GM21526 (cell line): Measurements from ENCODE around the gene IBSP.

Experiments used
- ATAC-seq: cut with Tn5 transposase; IDR thresholded peaks from one replicate; pipeline ENCODE4 v1.9.1; 2021; ENCODE audit warnings: moderate library complexity; ENCODE audit not compliant: unreplicated experiment, low FRiP score

Gene IBSP, protein sequence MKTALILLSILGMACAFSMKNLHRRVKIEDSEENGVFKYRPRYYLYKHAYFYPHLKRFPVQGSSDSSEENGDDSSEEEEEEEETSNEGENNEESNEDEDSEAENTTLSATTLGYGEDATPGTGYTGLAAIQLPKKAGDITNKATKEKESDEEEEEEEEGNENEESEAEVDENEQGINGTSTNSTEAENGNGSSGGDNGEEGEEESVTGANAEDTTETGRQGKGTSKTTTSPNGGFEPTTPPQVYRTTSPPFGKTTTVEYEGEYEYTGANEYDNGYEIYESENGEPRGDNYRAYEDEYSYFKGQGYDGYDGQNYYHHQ

DNA sequence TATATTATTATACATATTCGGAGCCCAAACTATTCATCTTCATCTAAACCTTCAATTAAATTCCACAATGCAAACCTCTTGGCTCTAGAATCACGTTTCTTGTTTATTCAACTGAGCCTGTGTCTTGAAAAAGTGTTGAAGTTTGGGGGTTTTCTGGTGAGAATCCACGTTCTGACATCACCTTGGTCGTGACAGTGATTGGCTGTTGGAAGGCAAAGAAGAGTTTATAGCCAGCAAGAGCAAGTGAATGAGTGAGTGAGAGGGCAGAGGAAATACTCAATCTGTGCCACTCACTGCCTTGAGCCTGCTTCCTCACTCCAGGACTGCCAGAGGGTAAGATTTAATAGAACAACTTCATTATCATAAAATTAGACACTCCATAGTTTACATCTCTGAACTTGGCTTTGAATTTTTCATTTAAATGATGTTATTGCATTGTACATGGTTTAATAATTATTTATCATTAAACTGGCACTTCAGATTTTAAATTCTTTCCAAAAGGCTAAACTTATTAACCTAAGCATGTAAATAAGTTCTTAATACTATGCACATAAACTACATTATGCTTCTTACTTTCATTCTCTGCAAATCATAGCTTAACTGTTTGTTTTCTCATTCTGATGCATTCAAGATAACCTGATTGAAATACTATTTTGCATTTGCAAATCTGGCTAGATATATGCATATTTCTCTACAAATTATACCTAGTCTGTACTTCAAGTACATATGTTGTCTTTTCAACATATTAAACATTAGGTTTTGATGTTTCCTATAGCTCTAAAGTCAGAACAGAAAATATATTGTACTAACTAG lies at the start of gene IBSP:
Gene IBSP, plus strand, starts transcription at position 254 of the 813 bp plus-strand sequence. CDS start 2,808 bp downstream, outside the sequence.
- no peak for ATAC-seq

DNA sequence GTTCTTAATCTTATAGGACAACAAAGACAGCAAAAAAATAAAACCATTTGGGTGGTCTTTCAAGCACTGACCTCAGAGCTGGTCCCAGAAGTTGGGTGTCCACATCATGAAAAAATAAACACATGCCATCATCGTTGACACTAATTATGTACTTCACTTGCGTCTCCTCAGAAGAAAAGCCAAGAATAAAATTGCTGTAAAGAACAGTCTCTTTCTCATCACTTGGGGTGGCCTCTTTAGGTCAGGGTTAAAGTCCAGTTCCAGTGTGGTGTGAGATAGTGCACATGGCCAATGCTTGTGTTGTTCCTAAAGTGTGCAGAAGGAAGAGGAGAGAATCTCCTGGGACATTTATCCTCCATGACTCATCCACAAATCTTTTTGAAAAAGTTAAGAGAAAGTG lies 49.5 kb upstream of the IBSP start:
- ATAC-seq = no peak

DNA sequence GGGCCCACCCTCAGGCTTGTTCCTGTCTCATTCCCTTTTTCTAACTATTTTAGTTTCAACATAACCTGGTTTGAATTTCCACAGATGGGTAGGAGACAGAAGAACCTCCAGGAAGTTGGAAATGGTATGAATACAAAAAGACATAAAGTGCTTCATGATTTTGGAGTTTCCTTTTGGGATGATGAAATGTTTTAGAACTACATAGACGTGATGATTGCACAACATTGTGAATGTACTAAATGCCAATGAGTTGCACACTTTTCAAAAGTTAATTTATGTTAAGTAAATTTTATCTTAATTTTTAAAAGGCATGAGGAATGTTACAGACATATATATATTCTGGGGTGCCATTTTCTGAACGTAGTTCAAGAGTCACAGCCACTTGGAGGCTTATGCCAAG lies 41.1 kb upstream of the IBSP start:
- no peak for ATAC-seq

DNA sequence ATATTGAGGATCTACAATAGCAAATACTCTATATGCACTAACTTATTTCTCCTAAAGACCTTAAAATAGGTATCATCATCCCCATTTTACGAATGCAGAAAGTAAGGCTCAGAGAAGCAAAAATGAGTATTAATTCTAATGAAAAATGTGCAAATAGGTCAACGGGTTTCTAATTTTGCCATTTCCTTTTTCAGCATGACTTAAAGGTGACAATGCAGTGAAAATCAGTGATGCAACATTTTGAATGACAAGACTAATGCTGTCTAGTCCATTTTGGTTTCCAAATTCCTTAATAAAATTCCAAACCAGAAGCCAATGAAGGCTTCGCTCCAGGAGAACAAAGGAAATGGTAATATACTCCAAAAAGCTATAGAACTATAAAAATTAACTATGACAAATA lies 37.0 kb upstream of the IBSP start:
- ATAC-seq = no peak

DNA sequence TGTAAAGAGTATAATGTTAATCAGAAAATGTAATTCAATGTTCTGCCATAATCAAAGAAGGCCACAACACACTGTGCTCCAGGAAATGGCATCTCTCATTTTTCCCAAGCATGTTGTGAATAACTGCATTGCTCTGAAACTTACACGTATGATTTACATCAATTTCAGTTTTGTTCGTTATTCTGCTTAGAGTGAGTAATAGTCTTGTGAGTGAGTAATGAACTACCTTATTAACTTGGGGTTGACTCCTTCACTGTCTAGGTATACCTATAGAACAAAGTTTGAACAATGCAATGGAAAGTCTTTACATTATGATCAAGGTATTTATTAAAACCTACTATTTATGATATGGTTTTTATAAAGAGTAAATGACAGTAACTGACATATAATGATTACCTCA lies 17.8 kb upstream of the IBSP start:
- ATAC-seq = no peak

DNA sequence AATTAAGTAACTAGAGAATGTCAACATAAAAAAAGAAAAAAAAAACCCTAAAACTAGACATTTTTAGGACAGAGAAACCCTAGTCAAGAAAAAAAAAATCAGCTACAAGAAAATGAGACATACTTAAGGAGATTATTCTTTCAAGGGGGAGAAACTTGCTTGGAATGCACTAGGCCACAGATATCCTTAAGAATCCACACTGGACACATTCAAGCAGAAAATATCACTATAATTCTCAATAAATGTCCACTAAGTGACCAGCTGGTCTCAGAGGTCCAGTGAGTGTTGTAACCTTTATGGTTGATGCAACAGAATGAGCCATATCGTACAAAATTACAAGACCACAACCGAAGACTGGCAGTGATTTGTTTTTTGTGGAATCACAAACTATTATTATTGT lies 15.6 kb upstream of the IBSP start:
- no peak for ATAC-seq

DNA sequence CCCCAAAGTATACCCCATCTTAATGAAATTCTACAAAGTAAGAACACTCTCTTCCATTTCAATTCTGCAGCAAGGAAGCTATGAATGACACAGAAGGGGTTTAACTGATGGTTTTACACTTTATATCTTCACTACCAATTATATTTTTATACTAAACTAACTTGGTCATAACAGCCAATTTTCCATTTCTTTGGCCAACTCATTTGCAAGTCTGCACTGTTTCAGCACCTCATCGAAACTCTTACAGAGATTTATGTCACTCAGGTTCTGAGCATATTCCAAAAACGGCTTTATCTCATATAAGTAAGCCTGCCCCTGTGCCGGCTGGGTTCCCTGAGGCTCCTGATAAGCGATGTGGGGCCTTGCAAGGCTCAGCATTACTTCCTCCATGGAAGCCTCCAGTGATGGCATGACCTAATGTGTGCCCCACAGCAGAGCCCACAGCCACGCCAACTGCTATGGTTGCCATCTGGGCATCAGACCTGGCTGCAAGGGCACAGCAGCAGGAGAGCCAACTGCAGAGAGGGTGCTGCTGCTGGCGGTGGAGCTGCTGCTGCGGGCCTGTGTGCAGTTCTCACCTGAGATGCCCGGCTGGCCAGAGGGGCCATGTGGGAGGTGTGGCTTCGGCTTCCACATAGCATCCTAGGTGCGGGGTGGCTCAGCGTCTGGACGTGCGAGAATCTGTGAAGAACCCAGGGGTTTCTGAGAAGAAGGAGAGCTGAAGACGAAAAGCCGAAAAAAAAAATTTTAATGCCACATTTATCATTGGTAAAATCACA lies 13.4 kb upstream of the IBSP start:
- no peak for ATAC-seq

DNA sequence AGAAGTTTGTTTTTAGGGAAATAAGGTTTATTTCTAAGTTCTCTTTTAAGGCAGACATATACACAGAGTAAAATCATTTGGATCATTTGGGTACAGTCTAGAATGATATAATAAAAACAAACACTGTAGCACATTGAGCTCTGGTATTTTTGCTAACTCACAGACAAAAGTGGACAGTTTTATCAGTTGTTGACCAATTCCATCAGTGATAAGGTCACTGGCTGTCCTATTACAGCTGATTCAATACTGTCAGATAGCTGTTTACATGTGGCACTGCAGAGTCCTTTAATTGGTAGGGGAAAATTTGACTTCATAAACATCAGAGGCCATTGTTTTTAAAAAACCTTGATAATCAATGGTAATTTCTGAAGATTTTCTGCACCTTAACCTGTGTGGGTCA lies 3.5 kb downstream of the IBSP start:
- ATAC-seq = no peak

DNA sequence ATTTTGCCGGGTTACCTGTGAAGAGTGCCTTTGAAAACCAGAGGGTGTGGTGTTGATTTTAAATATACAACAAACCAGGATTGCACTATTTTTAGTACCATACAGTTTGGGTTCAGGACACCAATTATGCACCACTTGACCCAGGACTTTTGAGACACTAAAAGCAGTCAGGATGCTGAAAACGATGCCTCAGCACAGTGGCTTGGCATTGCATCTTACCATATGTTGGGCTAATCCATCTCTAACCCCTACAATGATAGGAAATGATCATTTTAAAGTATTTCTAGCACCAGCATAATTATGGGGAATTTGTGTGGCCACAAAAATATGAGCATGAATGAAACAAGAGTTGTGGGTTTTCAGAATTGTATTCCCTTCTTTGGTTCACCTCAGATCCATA lies 4.1 kb downstream of the IBSP start:
- no peak for ATAC-seq

DNA sequence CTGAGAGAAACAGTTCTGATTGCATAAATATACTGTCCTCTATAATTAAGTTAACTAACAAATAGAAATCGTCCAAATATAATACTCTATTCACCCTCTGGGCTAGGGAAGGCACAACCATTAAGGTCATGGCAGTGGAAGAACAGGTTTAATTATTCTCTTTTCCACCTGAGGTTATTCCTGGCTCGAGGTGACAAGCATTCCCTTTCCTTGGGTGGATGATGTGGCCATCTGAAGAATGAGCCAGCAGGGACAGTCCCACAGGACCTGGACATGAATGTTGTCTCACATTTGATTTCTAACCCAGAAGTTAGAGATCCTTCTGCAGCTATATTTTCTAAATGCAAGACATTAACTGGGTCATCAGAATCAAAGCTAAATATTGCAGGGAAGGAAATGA lies 5.5 kb downstream of the IBSP start:
- ATAC-seq = no peak

DNA sequence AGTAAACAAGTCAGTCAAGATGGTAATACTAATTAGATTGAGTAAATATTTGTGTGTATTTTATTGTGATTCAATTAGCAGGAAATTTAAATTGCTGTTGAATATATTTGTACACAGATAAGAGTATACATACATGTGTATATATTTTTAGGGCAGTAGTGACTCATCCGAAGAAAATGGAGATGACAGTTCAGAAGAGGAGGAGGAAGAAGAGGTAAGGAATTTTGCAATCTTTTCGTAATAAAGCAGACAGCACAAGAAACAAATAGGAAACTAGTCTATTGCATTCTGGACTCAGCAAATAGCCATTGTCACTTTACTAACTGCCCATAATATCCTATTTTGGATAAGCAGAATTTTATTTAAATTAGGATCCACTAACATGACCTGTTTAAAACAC lies 6.6 kb downstream of the IBSP start:
- ATAC-seq = no peak

DNA sequence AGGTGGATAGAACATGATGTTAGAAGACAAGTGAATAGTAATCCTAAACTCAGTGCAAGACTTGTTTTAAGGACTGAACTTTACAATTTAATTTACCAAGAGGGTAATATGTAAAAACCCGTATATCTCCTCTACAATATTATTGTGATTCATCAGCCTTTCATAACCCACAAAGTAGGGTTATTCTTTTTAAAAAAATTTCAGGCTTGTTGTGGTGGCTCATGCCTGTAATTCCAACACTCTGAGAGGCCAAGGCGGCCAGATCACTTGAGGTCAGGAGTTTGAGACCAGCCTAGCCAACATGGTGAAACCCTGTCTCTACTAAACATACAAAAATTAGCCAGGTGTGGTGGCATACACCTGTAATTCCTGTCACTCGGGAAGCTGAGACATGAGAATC lies 7.2 kb downstream of the IBSP start:
- ATAC-seq = no peak

DNA sequence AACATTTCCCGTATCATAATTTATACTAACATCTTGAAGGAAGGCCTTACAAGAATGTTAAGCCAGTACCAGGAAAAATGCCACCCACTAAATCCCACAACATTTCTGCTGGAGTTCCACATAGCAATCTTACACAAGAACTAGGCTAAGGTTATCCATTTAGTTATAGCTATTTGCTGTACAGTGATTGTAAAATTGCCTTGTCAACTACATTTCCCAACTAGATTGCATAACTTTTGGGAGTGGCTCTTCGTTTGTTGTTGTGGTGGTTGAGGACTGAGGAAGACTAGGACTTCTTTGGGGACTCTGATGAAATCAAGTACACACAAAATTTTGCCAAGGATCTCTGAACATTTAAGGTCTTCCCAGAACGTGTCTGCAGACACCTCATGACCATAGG lies 8.0 kb downstream of the IBSP start:
- no peak for ATAC-seq

DNA sequence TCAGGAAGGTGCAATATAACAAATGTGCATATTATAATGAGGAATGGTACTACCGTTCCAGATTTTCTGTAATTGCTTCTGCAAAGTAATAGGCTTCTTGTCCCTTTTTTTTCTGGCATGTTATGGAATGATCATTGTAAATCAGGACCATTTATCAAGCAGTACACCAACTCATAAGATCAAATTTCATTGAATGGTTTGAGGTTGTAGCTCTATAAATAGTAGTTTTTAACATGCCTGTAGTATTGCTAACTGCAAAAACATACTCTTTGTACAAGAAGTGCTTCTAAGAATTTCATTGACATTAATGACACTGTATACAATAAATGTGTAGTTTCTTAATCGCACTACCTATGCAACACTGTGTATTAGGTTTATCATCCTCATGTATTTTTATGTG lies 12.6 kb downstream of the IBSP start:
- ATAC-seq = no peak

DNA sequence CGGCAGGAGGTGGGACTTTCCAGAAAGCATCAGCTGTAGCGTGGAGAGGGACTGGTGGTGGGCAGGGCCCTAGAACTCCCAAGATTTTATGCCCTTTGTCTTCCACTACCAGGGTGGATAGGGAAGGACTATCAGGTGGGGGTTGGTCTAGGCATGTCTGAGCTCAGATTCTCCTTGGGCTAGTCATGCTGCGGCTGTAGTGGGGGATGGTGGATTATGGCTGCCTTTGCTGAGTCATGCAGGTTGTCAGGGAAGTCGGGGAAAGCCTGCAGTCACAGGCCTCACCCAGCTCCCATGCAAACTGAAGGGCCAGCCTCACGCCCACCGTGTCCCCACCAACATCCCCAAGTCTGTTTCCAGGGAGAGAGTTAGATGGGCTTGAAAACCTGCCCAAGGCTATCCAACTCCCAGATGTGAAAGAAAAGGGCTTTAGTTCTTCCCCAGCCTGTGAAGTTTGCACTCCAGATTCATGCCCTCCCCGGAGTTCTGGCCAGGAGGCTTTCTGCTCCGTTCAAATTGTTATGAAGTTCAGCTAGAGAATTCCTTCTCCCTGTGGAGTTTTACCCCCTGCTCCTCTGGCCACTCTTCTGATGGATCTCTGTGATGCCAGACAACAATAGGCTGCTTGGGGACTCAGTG lies 20.0 kb downstream of the IBSP start:
- ATAC-seq = no peak

DNA sequence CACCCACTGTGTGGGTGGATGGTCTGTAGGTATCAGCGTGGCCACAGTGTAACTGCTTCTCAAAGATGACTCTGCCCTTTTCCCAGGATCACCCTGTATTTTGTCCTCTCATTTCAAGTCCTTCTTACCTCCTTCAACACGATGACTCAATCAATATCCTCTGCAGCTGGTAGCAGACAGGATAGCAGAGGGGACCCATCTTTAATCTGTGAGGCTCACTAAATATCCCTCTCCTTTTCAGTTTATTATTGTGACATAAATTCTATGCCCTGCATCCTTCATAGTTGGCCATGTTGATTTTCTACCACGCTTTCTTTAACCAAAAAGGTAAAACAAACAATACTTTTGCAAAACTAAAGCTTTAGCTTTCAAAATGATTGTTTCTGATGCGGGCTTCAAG lies 23.8 kb downstream of the IBSP start:
- no peak for ATAC-seq

DNA sequence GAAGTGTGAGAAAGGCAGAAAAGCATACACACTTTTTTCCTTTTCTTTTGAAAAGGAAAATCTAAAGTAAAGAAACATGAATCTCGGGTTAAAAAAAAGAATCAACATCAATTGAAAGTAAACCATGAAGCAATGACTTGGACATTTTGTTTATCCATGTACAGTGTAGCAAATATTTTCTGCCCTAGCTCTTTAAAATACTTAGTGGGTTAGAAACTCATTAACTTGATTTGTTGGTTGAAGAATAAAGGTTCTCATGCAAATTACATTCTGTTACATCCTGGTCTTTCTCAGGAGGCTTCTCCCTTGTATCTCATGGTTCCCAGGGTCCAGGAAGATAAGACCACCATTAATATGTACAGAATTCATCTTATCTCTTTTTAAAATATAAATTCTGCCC lies 24.4 kb downstream of the IBSP start:
- no peak for ATAC-seq

DNA sequence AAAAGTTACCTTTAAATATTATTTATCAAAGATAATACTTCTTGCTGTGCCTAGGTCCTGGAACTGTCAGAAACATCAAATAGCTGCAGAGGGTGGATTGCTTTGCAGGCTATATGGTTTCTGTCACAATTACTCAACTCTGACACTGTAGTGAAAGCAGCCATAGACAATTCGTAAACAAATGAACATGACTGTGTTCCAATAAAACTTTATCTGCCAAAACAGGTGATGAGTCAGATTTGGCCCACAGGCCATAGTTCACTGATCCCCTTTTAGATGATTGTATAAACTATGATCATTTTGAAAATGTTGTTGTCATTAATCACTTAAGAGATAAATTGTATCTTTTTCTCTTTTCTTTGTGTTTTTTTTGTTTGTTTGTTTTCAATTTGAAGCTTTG lies 25.0 kb downstream of the IBSP start:
- ATAC-seq = no peak

DNA sequence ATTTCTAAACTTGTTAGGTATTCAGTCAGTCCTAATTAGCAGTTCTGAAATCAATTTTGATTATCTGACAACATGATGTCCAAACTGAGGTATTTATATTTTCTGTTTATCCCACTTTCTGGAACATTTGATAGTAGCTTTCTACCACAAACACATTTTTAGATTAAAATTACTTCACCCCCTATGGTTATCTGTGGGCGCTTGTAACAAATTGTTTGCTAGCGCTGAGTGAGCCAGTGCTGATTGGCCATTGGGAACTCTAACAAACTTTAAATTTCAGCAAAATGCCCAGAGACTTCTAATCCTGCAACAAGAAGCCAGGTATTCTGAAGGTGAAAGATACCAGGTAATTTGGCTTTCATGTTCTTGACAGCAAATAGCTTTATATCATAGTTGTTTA lies 33.3 kb downstream of the IBSP start, which contains the start of gene MEPE:
Gene MEPE, plus strand, starts transcription at position 301 of the 400 bp plus-strand sequence. CDS start 1,746 bp downstream, outside the sequence.
- ATAC-seq = no peak

DNA sequence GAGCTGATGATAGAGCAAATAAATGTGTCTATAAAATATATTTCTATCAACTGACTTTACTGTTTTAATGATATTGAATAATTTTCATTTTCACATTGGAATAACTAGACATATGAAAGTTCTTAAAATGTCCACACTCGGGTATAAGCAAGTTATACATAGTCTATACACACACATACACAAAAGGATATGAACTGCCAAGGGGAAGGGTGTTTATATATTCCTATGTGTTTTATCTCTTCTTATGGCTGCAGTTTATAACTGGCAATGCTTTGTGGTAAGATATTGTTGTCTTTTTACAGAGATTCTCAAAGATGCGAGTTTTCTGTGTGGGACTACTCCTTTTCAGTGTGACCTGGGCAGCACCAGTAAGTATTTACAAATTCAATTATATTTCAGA lies 35.0 kb downstream of the IBSP start:
- no peak for ATAC-seq

DNA sequence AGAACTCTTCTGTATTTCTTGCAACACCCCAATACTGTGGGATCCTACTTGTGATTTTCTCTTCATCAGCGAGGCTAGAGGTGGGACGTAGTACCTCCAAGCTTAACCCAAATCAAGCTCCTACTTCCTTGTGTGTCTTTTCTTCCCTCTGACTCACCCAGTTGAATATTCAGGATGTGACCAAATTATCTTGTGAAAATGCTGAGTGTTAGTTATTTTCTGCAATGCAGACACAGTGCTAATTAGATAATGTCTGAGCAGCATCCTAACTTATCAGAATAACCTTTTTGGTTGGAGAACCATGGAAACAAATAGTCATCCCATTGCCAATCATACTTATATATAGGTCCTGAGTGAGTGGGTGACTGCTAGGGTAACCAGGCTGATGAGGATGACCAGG lies 35.8 kb downstream of the IBSP start:
- ATAC-seq = no peak
